A549 (cell line): ENCODE results near the gene ERO1B. TPM values are rescaled to one million over a fixed set of nuclear protein-coding genes. Genes with fewer than 3 reads are reported as not detected.

Experiments
- ATAC-seq, 2 experiments: fragments of 200-7000 bp in 1 of 2; fragments of >200 bp in 1 of 2; cut with Nextera tagmentation in 1 of 2; cut with Tn5 transposase in 1 of 2; 3 replicates each; pipeline versions ENCODE4 v1.8.0 to v1.9.1; 2018 to 2020; ENCODE audit warnings: mild to moderate bottlenecking in 1 of 2, moderate library complexity in 1 of 2
- CTCF ChIA-PET: fragments of 300-600 bp; sonication (Branson Sonifier 250); formaldehyde crosslinking; extraction: SDS; loops from one replicate; lab custom pipeline; 2021; ENCODE audit warnings: antibody characterized with exemption, inconsistent platforms; lab: Yijun Ruan, JAX
- POLR2A ChIA-PET: fragments of 350-600 bp; formaldehyde crosslinking; extraction: SDS; loops from one replicate; lab custom pipeline; 2021; ENCODE audit warnings: antibody characterized with exemption, inconsistent platforms; lab: Yijun Ruan, JAX
- DNase-seq, 2 experiments: peaks; one replicate each; pipeline versions ENCODE4 v3.0.0 to v3.0.0-alpha.2; 2011 to 2016; ENCODE audit warnings: low read depth in 1 of 2, low spot score in 1 of 2
- FAIRE-seq: peaks from 2 replicates; lab custom pipeline; 2011; peaks lifted over from hg19 to GRCh38; lab: Jason Lieb, UNC
- H3K27ac ChIP-seq, 2 experiments: fragments of >200 bp; sonication (Bioruptor Twin); formaldehyde crosslinking; 3 replicates each; pipeline ENCODE4 v1.5.1; 2016 to 2017
- H3K4me1 ChIP-seq: fragments of >200 bp; sonication (Bioruptor Twin); formaldehyde crosslinking; 3 replicates; pipeline ENCODE4 v1.6.1; 2016
- H3K4me2 ChIP-seq: fragments of >200 bp; sonication (Bioruptor Twin); formaldehyde crosslinking; 3 replicates; pipeline ENCODE4 v1.6.1; 2016
- H3K4me3 ChIP-seq: fragments of >200 bp; sonication (Bioruptor Twin); formaldehyde crosslinking; 3 replicates; pipeline ENCODE4 v1.5.1; 2016
- H3K9me3 ChIP-seq: fragments of >200 bp; sonication (Bioruptor Twin); formaldehyde crosslinking; 3 replicates; pipeline ENCODE4 v1.6.1; 2016
- ATOH8 ChIP-seq: fragments of 250-450 bp; sonication (Bioruptor Pico); IDR thresholded peaks from 2 replicates; pipeline ENCODE4 v1.5.0; 2020; ENCODE audit warnings: low read depth, mild to moderate bottlenecking, moderate library complexity
- CBX2 ChIP-seq: fragments of 200-600 bp; sonication (generic); IDR thresholded peaks from 2 replicates; pipeline ENCODE4 v1.6.1; 2016; ENCODE audit warnings: low read depth, mild to moderate bottlenecking, borderline replicate concordance
- CBX8 ChIP-seq: fragments of 200-600 bp; sonication (generic); IDR thresholded peaks from 2 replicates; pipeline ENCODE4 v1.6.1; 2016
- CEBPB ChIP-seq, 2 experiments: fragments of >200 bp in 1 of 2; sonication (Bioruptor Twin) in 1 of 2; formaldehyde crosslinking in 1 of 2; IDR thresholded peaks; 2 replicates each; pipeline ENCODE4 v1.6.1; 2012 to 2016
- CHD2 ChIP-seq: fragments of 150-350 bp; IDR thresholded peaks from 2 replicates; pipeline ENCODE4 v1.6.1; 2014; ENCODE audit warnings: low read length; ENCODE audit not compliant: partially characterized antibody
- CHD4 ChIP-seq: fragments of 200-600 bp; sonication (generic); IDR thresholded peaks from 2 replicates; pipeline ENCODE4 v1.6.1; 2016; ENCODE audit warnings: antibody characterized with exemption, mild to moderate bottlenecking, borderline replicate concordance
- EHF ChIP-seq: fragments of 250-450 bp; sonication (Bioruptor Pico); IDR thresholded peaks from 2 replicates; pipeline ENCODE4 v1.5.0; 2020; ENCODE audit warnings: mild to moderate bottlenecking
- EHMT2 ChIP-seq: fragments of 200-600 bp; sonication (generic); IDR thresholded peaks from 2 replicates; pipeline ENCODE4 v1.6.1; 2016; ENCODE audit warnings: antibody characterized with exemption, low read depth, mild to moderate bottlenecking, moderate library complexity
- ELK1 ChIP-seq: fragments of 150-350 bp; IDR thresholded peaks from 2 replicates; pipeline ENCODE4 v1.6.1; 2014; ENCODE audit warnings: low read depth, mild to moderate bottlenecking, low read length
- FOSB ChIP-seq: fragments of 250-450 bp; sonication (Bioruptor Pico); IDR thresholded peaks from 2 replicates; pipeline ENCODE4 v1.5.0; 2020; ENCODE audit warnings: mild to moderate bottlenecking, moderate library complexity
- FOSL2 ChIP-seq, 2 experiments: fragments of 450-650 bp in 1 of 2; fragments of >200 bp in 1 of 2; sonication (Bioruptor Twin) in 1 of 2; formaldehyde crosslinking; IDR thresholded peaks; 2 replicates each; pipeline versions ENCODE4 v1.5.0 to v1.6.1; 2016 to 2020; ENCODE audit warnings: mild to moderate bottlenecking in 1 of 2, moderate library complexity in 1 of 2
- FOXS1 ChIP-seq: fragments of 250-450 bp; sonication (Bioruptor Pico); IDR thresholded peaks from 2 replicates; pipeline ENCODE4 v1.5.0; 2020; ENCODE audit warnings: mild to moderate bottlenecking, moderate library complexity
- HDAC2 ChIP-seq: fragments of 200-600 bp; sonication (generic); IDR thresholded peaks from 2 replicates; pipeline ENCODE4 v1.6.1; 2016
- HOXB5 ChIP-seq: fragments of 250-450 bp; sonication (Bioruptor Pico); IDR thresholded peaks from 2 replicates; pipeline ENCODE4 v1.5.0; 2020; ENCODE audit warnings: mild to moderate bottlenecking, moderate library complexity
- JUNB ChIP-seq: fragments of >200 bp; sonication (Bioruptor Twin); formaldehyde crosslinking; IDR thresholded peaks from 2 replicates; pipeline ENCODE4 v1.6.1; 2016
- MAFK ChIP-seq: fragments of 450-650 bp; IDR thresholded peaks from 2 replicates; pipeline ENCODE4 v1.6.1; 2014; ENCODE audit not compliant: partially characterized antibody
- NR3C1 ChIP-seq: fragments of >200 bp; sonication (Bioruptor Twin); formaldehyde crosslinking; IDR thresholded peaks from 3 replicates; pipeline ENCODE4 v1.6.1; 2017
- POLR2A ChIP-seq: IDR thresholded peaks from 2 replicates; pipeline ENCODE4 v1.6.1; 2012; ENCODE audit warnings: mild to moderate bottlenecking, low read length
- POLR2AphosphoS2 ChIP-seq: conservative IDR thresholded peaks from 2 replicates; pipeline ENCODE4 v1.6.1; 2012; ENCODE audit warnings: low read length, improper control_type of control experiment, inconsistent platforms
- RARB ChIP-seq: fragments of 250-450 bp; sonication (Bioruptor Pico); IDR thresholded peaks from 2 replicates; pipeline ENCODE4 v1.8.0; 2021; ENCODE audit warnings: mild to moderate bottlenecking, moderate library complexity
- RNF2 ChIP-seq: fragments of 200-600 bp; sonication (generic); IDR thresholded peaks from 2 replicates; pipeline ENCODE4 v1.6.1; 2016; ENCODE audit warnings: low read depth, mild to moderate bottlenecking, antibody characterized with exemption, moderate library complexity, borderline replicate concordance
- SMC3 ChIP-seq: fragments of >200 bp; sonication (Bioruptor Twin); formaldehyde crosslinking; IDR thresholded peaks from 3 replicates; pipeline ENCODE4 v1.6.1; 2018; ENCODE audit warnings: inconsistent platforms
- TP53 ChIP-seq: fragments of 250-450 bp; sonication (Bioruptor Pico); IDR thresholded peaks from 2 replicates; pipeline ENCODE4 v1.5.0; 2021; ENCODE audit warnings: mild to moderate bottlenecking, moderate library complexity
- WGBS: methylation state at CpG from one replicate; pipeline ENCODE4 v1.1.6; 2017; ENCODE audit errors: missing lambda C conversion rate; 5-methylcytosine and 5-hydroxymethylcytosine counted together
- polyA plus RNA-seq, 4 experiments: library from polyadenylated mRNA; depleted of rRNA in 3 of 4; stranded (reverse); fragments of >200 nt; fragmentation: RNase III in 1 of 4; extraction: RNeasy Plus Mini Kit Qiagen cat#74134 plus additional on column Dnase treatment in 1 of 4; gene quantifications; 2 replicates in 3 of 4; 3 replicates in 1 of 4; pipeline ENCODE4 v1.2.3, GENCODE V29; 2011 to 2017
- TF ChIP-seq, protein P1 (sequence below): fragments of 450-650 bp; IDR thresholded peaks from 2 replicates; pipeline ENCODE4 v1.6.1; 2014; ENCODE audit warnings: antibody characterized with exemption
- TF ChIP-seq, protein P2 (sequence below): IDR thresholded peaks from 2 replicates; pipeline ENCODE4 v1.6.1; 2012
- TF ChIP-seq, protein P3 (sequence below): IDR thresholded peaks from 2 replicates; pipeline ENCODE4 v1.6.1; 2012; ENCODE audit warnings: low read depth, borderline replicate concordance
- TF ChIP-seq, protein P4 (sequence below): fragments of 250-450 bp; sonication (Bioruptor Pico); IDR thresholded peaks from 2 replicates; pipeline ENCODE4 v1.5.0; 2021; ENCODE audit warnings: mild to moderate bottlenecking, moderate library complexity, borderline replicate concordance

ERO1B gene
- polyA plus RNA-seq, 2 of the 4 experiments (the other 2 are of a cell fraction), result 3.2 to 9.8 TPM

- TF ChIP-seq CEBPB (IDR thresholded peaks at IDR 0.05) (0 out of 4 replicates have a peak, but pooled peaks of 1 of the 2 experiments have one; percentile 32), MAFK (peak; percentile 42), FOSL2 (IDR thresholded peaks at IDR 0.05) (peak; percentile 55; the same call in 1 of the 2 replicates), FOSL2 (CRISPR knock-in tag; IDR thresholded peaks at IDR 0.05) (peak; percentile 64), FOXS1 (CRISPR knock-in tag) (no peak), NR3C1 (no peak), POLR2AphosphoS2 (no peak), JUNB (peak; percentile 48; the same call in 1 of the 2 replicates), EHF (CRISPR knock-in tag) (no peak)
- TF ChIP-seq, protein P1, sequence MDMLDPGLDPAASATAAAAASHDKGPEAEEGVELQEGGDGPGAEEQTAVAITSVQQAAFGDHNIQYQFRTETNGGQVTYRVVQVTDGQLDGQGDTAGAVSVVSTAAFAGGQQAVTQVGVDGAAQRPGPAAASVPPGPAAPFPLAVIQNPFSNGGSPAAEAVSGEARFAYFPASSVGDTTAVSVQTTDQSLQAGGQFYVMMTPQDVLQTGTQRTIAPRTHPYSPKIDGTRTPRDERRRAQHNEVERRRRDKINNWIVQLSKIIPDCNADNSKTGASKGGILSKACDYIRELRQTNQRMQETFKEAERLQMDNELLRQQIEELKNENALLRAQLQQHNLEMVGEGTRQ, result no peak
- TF ChIP-seq, protein P2, sequence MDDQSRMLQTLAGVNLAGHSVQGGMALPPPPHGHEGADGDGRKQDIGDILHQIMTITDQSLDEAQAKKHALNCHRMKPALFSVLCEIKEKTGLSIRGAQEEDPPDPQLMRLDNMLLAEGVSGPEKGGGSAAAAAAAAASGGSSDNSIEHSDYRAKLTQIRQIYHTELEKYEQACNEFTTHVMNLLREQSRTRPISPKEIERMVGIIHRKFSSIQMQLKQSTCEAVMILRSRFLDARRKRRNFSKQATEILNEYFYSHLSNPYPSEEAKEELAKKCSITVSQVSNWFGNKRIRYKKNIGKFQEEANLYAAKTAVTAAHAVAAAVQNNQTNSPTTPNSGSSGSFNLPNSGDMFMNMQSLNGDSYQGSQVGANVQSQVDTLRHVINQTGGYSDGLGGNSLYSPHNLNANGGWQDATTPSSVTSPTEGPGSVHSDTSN, result no peak
- TF ChIP-seq, protein P3, sequence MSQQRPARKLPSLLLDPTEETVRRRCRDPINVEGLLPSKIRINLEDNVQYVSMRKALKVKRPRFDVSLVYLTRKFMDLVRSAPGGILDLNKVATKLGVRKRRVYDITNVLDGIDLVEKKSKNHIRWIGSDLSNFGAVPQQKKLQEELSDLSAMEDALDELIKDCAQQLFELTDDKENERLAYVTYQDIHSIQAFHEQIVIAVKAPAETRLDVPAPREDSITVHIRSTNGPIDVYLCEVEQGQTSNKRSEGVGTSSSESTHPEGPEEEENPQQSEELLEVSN, result no peak
- TF ChIP-seq, all 56 proteins: peak for 4
- POLR2A ChIA-PET, result no interaction called here
- 70% methylated on average over 10 of the region's 10 CpGs for WGBS
- no peak for FAIRE-seq
- H3K27ac ChIP-seq, result peak overlapping the region; percentile 51 to 70; a peak in 4 of 6 replicates
- peak; percentile 29 to 63 for DNase-seq
- peak overlapping the region; percentile 27; the same call in 1 of the 3 replicates for H3K4me2 ChIP-seq
- peak; percentile 55 to 96 for ATAC-seq
- H3K9me3 ChIP-seq, result no peaks in the 10 kb centered on the region
- H3K4me1 ChIP-seq, result peaks cover 12% of the 10 kb centered on the region
- CTCF ChIA-PET, result interaction anchor here (0.8 to 1.0 kb wide), 3 partner anchors 12 to 23 kb away, joined by 3 read pairs; no protein-coding TSS in a partner anchor
- no peak overlapping the region for H3K4me3 ChIP-seq
Measured at GRCh38 chr1:236168716-236169429, 112.9 kb downstream of the ERO1B start.

DNA sequence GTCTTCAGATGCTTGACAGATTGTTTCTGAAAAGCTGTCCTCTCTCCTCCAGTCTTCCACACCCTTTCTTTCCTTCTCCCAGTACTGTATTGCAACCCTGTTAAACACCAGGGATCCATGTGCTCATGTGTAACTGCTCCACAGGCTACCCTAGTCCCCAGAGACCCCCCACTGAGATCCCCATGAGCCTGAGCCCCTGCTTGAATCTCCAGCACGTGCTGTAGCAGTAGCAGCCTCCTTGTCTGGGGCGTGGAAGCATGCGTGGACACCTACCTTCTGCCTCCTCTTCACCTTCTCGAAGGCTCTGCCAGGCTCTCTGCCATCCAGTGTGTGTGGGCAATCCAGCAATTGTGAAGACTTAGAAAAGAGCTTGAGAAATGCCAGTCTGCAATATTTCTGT, 114.2 kb downstream of the ERO1B start:
- DNase-seq (no peak), ATAC-seq (no peak), FAIRE-seq (no peak)
- ChIA-PET CTCF (no interaction called here), POLR2A (no interaction called here)
- Histone ChIP-seq H3K27ac (0 out of 6 replicates have a peak overlapping the region, but pooled peaks of 1 of the 2 experiments have one; percentile 41), H3K4me3 (no peak overlapping the region), H3K9me3 (peaks cover 2% of the 10 kb centered on the region; the same call in 2 of the 3 replicates), H3K4me1 (peaks cover 12% of the 10 kb centered on the region), H3K4me2 (no peak overlapping the region)
- 78% methylated on average over 4 of the region's 4 CpGs for WGBS
- TF ChIP-seq SMC3, result no peak
- TF ChIP-seq HDAC2, result no peak
- TF ChIP-seq, protein P4, sequence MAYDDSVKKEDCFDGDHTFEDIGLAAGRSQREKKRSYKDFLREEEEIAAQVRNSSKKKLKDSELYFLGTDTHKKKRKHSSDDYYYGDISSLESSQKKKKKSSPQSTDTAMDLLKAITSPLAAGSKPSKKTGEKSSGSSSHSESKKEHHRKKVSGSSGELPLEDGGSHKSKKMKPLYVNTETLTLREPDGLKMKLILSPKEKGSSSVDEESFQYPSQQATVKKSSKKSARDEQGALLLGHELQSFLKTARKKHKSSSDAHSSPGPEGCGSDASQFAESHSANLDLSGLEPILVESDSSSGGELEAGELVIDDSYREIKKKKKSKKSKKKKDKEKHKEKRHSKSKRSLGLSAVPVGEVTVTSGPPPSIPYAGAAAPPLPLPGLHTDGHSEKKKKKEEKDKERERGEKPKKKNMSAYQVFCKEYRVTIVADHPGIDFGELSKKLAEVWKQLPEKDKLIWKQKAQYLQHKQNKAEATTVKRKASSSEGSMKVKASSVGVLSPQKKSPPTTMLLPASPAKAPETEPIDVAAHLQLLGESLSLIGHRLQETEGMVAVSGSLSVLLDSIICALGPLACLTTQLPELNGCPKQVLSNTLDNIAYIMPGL (CRISPR knock-in tag), result no peak
- no peak for TF ChIP-seq ELK1
- no peak for TF ChIP-seq TP53 (CRISPR knock-in tag)
- TF ChIP-seq EHF (CRISPR knock-in tag), result no peak
- TF ChIP-seq POLR2A, result no peak
- TF ChIP-seq ATOH8 (CRISPR knock-in tag), result no peak
- no peak for TF ChIP-seq FOXS1 (CRISPR knock-in tag)
- TF ChIP-seq MAFK, result no peak
- TF ChIP-seq RARB (CRISPR knock-in tag), result no peak
- TF ChIP-seq HOXB5 (CRISPR knock-in tag), result no peak
- TF ChIP-seq CHD4, result no peak
- no peak for TF ChIP-seq RNF2
- no peak for TF ChIP-seq EHMT2
- TF ChIP-seq CBX2, result no peak
- TF ChIP-seq FOSB (CRISPR knock-in tag), result no peak
- TF ChIP-seq CBX8, result no peak
- TF ChIP-seq POLR2AphosphoS2, result no peak
- TF ChIP-seq CHD2, result no peak
